CD4-positive, alpha-beta T cell treated with Interleukin-17A for 4 hours (primary cell): ENCODE results near the gene C5orf58.

Source experiments
- DNase-seq: peaks from one replicate; pipeline ENCODE4 v3.0.0-alpha.2; 2020; ENCODE audit warnings: mixed read lengths

The C5orf58 gene

GRCh38 chr5:170286386-170286925 lies 53.7 kb downstream of the C5orf58 start:
- no peak for DNase-seq

- peak; percentile 35 for DNase-seq
Observed at GRCh38 chr5:170287532-170287931, 54.7 kb downstream of the C5orf58 start.

GRCh38 chr5:170288151-170288550 lies 55.4 kb downstream of the C5orf58 start:
- no peak for DNase-seq

- DNase-seq, result no peak
Observed at GRCh38 chr5:170288551-170288950, 55.8 kb downstream of the C5orf58 start.

GRCh38 chr5:170289121-170289520 lies 56.3 kb downstream of the C5orf58 start:
- no peak for DNase-seq

- no peak for DNase-seq
Observed at GRCh38 chr5:170289764-170290163, 57.0 kb downstream of the C5orf58 start.

- DNase-seq, result no peak
Observed at GRCh38 chr5:170290498-170290897, 57.7 kb downstream of the C5orf58 start.

- no peak for DNase-seq
Observed at GRCh38 chr5:170292179-170293104, 59.7 kb downstream of the C5orf58 start.

- peak; percentile 59 for DNase-seq
Observed at GRCh38 chr5:170293273-170293672, 60.5 kb downstream of the C5orf58 start.

- no peak for DNase-seq
Observed at GRCh38 chr5:170294057-170294456, 61.3 kb downstream of the C5orf58 start.

GRCh38 chr5:170294556-170294955 lies 61.8 kb downstream of the C5orf58 start:
- DNase-seq, result no peak
